ENCODE results near the gene RPS6KL1. TPM values are rescaled to one million over a fixed set of nuclear protein-coding genes. Genes with fewer than 3 reads are reported as not detected.

RPS6KL1 gene
- total RNA-seq, 1 experiment from 2014 or later, result 18.8 TPM

DNA sequence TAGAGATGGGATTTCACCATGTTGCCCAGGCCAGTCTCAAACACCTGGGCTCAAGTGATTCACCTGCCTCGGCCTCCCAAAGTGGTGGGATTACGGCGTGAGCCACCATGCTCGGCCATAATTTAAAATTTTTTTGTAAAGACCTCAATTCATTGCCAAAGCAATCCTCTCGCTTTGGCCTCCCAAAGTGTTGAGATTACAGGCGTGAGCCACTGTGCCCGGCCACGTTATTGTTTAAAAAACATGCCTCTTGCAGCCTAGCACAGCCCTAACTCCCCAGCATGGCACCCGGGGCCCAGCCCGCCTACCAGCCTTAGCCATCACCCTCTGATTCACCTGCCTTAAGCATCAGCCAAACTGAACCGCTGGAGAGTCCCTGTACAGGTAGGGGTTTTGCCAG is 13.1 kb upstream of the RPS6KL1 start:
- no peak overlapping the region for H4K8ac ChIP-seq (replicated peaks; ENCODE audit: insufficient read length, low read depth, low read length)
- Mint-ChIP-seq H3K36me3 (ENCODE audit: insufficient read depth in 1 of 3, low read depth in 3 of 3) (no peaks in the 10 kb centered on the region), H3K4me1 (0 out of 4 replicates have a peak, but pooled peaks cover 0 to 3% of the 10 kb centered on the region in 2 experiments), H3K27me3 (ENCODE audit: low read depth) (peaks cover 2% of the 10 kb centered on the region; the same call in 1 of the 2 replicates), H3K4me3 (no peak overlapping the region), H3K9me3 (no peaks in the 10 kb centered on the region), H3K27ac (no peak overlapping the region)
- no peaks in the 10 kb centered on the region for H3K27me3 ChIP-seq (ENCODE audit: insufficient read depth, low read length)
- no peak overlapping the region for H2BK12ac ChIP-seq (ENCODE audit: insufficient read length, low read depth, low read length)
- peaks cover 2% of the 10 kb centered on the region for H3K23me2 ChIP-seq (ENCODE audit: insufficient read length, low read depth, low read length, poor library complexity, severe bottlenecking)
- H3K4me2 ChIP-seq (ENCODE audit: insufficient read depth, insufficient read length, low read length), result no peak overlapping the region
- H3K4ac ChIP-seq (ENCODE audit: low read depth, low read length), result no peak overlapping the region
- H3K79me2 ChIP-seq (ENCODE audit: insufficient read depth, low read length), result no peaks in the 10 kb centered on the region
- no peak overlapping the region for H2BK120ac ChIP-seq (ENCODE audit: low read depth, low read length, poor library complexity, severe bottlenecking)
- no CpG with 5 or more reads among the region's 11 CpGs for WGBS (ENCODE audit: extremely low coverage, insufficient read length, low lambda C conversion rate)
- no peaks in the 10 kb centered on the region for H3K79me1 ChIP-seq (ENCODE audit: insufficient read depth, low read depth, low read length, poor library complexity, severe bottlenecking)
- H4K5ac ChIP-seq (ENCODE audit: insufficient read length, low read depth, low read length), result no peak overlapping the region
- H3K4me1 ChIP-seq (ENCODE audit: insufficient read depth, low read length), result no peaks in the 10 kb centered on the region
- no peak overlapping the region for H4K91ac ChIP-seq (ENCODE audit: insufficient read length, low read depth, low read length)
- H3T11ph ChIP-seq (ENCODE audit: low read length), result no peak overlapping the region
- H2BK15ac ChIP-seq (ENCODE audit: low read depth, low read length), result no peak overlapping the region
- no peak overlapping the region for H2BK5ac ChIP-seq (ENCODE audit: insufficient read length, low read length)
- no peak overlapping the region for H3K23ac ChIP-seq (ENCODE audit: insufficient read length, low read depth, low read length)
- H3K14ac ChIP-seq (ENCODE audit: insufficient read depth, low read length), result no peak overlapping the region
- DNase-seq, result no peak
- TF ChIP-seq, protein P1, sequence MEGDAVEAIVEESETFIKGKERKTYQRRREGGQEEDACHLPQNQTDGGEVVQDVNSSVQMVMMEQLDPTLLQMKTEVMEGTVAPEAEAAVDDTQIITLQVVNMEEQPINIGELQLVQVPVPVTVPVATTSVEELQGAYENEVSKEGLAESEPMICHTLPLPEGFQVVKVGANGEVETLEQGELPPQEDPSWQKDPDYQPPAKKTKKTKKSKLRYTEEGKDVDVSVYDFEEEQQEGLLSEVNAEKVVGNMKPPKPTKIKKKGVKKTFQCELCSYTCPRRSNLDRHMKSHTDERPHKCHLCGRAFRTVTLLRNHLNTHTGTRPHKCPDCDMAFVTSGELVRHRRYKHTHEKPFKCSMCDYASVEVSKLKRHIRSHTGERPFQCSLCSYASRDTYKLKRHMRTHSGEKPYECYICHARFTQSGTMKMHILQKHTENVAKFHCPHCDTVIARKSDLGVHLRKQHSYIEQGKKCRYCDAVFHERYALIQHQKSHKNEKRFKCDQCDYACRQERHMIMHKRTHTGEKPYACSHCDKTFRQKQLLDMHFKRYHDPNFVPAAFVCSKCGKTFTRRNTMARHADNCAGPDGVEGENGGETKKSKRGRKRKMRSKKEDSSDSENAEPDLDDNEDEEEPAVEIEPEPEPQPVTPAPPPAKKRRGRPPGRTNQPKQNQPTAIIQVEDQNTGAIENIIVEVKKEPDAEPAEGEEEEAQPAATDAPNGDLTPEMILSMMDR (conservative IDR thresholded peaks at IDR 0.05), result no peak
- H3K27ac ChIP-seq (ENCODE audit: insufficient read length, low read depth, low read length), result no peak overlapping the region
- H4K20me1 ChIP-seq (ENCODE audit: control insufficient read depth, insufficient read depth, insufficient read length), result no peaks in the 10 kb centered on the region
- H3K9me3 ChIP-seq (ENCODE audit: control insufficient read depth, low read depth, low read length), result no peaks in the 10 kb centered on the region
- no peak overlapping the region for H3K9ac ChIP-seq (ENCODE audit: extremely low read depth, insufficient read length, low read length)
- H2AFZ ChIP-seq (ENCODE audit: low read length), result no peak overlapping the region
- H2AK5ac ChIP-seq (ENCODE audit: insufficient read length, low read length), result no peak overlapping the region
- H2BK20ac ChIP-seq (ENCODE audit: low read depth, low read length, poor library complexity, severe bottlenecking), result no peak overlapping the region
- H3K56ac ChIP-seq (ENCODE audit: insufficient read length, low read depth, low read length), result no peak overlapping the region
- H3K18ac ChIP-seq (ENCODE audit: insufficient read length, low read depth, low read length), result no peak overlapping the region
